ENCODE measurements around the gene SLC2A9.

DNA sequence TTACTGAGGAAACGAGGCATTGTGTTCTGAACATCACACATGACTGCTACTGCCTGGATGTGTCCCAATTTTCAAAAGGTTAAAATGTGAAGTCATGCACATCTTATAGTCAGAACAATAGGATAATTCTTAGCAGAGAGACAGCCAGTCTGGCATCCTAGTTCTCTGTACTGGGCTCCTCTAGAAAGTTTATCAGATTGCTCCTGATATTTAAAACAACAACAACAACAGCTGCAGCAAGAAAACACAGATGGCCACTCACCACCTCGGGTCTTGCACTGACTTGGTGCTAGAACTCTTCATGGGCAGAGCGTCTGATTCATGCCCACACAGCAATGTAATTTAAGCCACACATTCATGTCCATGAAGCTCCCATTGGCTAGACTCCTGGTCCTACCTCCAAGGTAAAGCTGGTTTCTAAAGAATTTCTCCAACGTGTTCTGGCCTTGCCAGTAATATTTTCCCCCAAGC lies 33.3 kb upstream of the SLC2A9 start:
- no peak for TF ChIP-seq POLR2AphosphoS5 (IDR thresholded peaks at IDR 0.05)
- TF ChIP-seq, protein P1, sequence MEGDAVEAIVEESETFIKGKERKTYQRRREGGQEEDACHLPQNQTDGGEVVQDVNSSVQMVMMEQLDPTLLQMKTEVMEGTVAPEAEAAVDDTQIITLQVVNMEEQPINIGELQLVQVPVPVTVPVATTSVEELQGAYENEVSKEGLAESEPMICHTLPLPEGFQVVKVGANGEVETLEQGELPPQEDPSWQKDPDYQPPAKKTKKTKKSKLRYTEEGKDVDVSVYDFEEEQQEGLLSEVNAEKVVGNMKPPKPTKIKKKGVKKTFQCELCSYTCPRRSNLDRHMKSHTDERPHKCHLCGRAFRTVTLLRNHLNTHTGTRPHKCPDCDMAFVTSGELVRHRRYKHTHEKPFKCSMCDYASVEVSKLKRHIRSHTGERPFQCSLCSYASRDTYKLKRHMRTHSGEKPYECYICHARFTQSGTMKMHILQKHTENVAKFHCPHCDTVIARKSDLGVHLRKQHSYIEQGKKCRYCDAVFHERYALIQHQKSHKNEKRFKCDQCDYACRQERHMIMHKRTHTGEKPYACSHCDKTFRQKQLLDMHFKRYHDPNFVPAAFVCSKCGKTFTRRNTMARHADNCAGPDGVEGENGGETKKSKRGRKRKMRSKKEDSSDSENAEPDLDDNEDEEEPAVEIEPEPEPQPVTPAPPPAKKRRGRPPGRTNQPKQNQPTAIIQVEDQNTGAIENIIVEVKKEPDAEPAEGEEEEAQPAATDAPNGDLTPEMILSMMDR (IDR thresholded peaks at IDR 0.05) = no peak
